GM12878 (cell line): ENCODE data around the gene ALG3. TPM values are rescaled to one million over a fixed set of nuclear protein-coding genes. Genes with fewer than 3 reads are reported as not detected.
A peak's percentile ranks its signal among the peaks of the same experiment; 100 is the strongest.

ENCODE experiments used
- ASH2L ChIP-seq: fragments of 300-600, 200-600 bp; sonication (generic); IDR thresholded peaks from 2 replicates; pipeline ENCODE4 v1.6.1; 2017; ENCODE audit warnings: low read depth, mild to moderate bottlenecking, borderline replicate concordance
- CHD4 ChIP-seq: fragments of 200-600 bp; sonication (generic); IDR thresholded peaks from 2 replicates; pipeline ENCODE4 v1.6.1; 2016; ENCODE audit warnings: mild to moderate bottlenecking
- ESRRA ChIP-seq: IDR thresholded peaks from 2 replicates; pipeline ENCODE4 v1.6.1; 2012; ENCODE audit warnings: mild to moderate bottlenecking, low read length, improper control_type of control experiment
- FOS ChIP-seq: IDR thresholded peaks from 3 replicates; pipeline ENCODE4 v1.6.1; 2011; ENCODE audit warnings: borderline replicate concordance; ENCODE audit not compliant: insufficient read length; ENCODE audit errors: extremely low read depth
- HDAC2 ChIP-seq: fragments of 200-600 bp; sonication (generic); IDR thresholded peaks from 2 replicates; pipeline ENCODE4 v1.6.1; 2017
- HDAC6 ChIP-seq: fragments of 200-600 bp; sonication (generic); IDR thresholded peaks from one replicate; pipeline ENCODE4 v1.8.0; 2017; ENCODE audit warnings: antibody characterized with exemption; ENCODE audit not compliant: unreplicated experiment
- IKZF1 ChIP-seq: fragments of 450-650 bp; conservative IDR thresholded peaks from 2 replicates; pipeline ENCODE4 v1.6.1; 2017; ENCODE audit warnings: antibody characterized with exemption, mild to moderate bottlenecking
- IRF4 ChIP-seq: IDR thresholded peaks from 2 replicates; pipeline ENCODE4 v1.6.1; 2011; ENCODE audit warnings: low read depth, low read length
- JUNB ChIP-seq: IDR thresholded peaks from 2 replicates; pipeline ENCODE4 v1.6.1; 2016; ENCODE audit warnings: antibody characterized with exemption, mild to moderate bottlenecking
- KLF5 ChIP-seq: fragments of 450-650 bp; IDR thresholded peaks from 2 replicates; pipeline ENCODE4 v1.6.1; 2014; ENCODE audit warnings: mild to moderate bottlenecking; ENCODE audit not compliant: partially characterized antibody
- MEF2B ChIP-seq: fragments of 450-650 bp; IDR thresholded peaks from 2 replicates; pipeline ENCODE4 v1.6.1; 2018; ENCODE audit warnings: mild to moderate bottlenecking, moderate library complexity; ENCODE audit not compliant: partially characterized antibody, poor library complexity, severe bottlenecking
- NFIC ChIP-seq: IDR thresholded peaks from 2 replicates; pipeline ENCODE4 v1.6.1; 2012; ENCODE audit warnings: low read depth, mild to moderate bottlenecking, inconsistent platforms, low read length, moderate library complexity
- NFYA ChIP-seq: IDR thresholded peaks from 2 replicates; pipeline ENCODE4 v1.6.1; 2011; ENCODE audit warnings: low read depth, mild to moderate bottlenecking, low read length, improper control_type of control experiment, borderline replicate concordance
- NKRF ChIP-seq: fragments of 450-650 bp; conservative IDR thresholded peaks from 2 replicates; pipeline ENCODE4 v1.6.1; 2017; ENCODE audit warnings: mild to moderate bottlenecking, moderate library complexity
- POLR2A ChIP-seq: IDR thresholded peaks from 2 replicates; pipeline ENCODE4 v1.6.1; 2011; ENCODE audit warnings: low read depth, mild to moderate bottlenecking, low read length
- RAD51 ChIP-seq: fragments of 450-650 bp; IDR thresholded peaks from 2 replicates; pipeline ENCODE4 v1.6.1; 2016; ENCODE audit warnings: moderate library complexity, mild to moderate bottlenecking, inconsistent platforms
- RBBP5 ChIP-seq: fragments of 200-600 bp; sonication (generic); conservative IDR thresholded peaks from 2 replicates; pipeline ENCODE4 v1.6.1; 2016
- RELB ChIP-seq: fragments of 450-650 bp; IDR thresholded peaks from 2 replicates; pipeline ENCODE4 v1.6.1; 2017; ENCODE audit warnings: low read depth, mild to moderate bottlenecking, moderate library complexity
- SPI1 ChIP-seq: IDR thresholded peaks from 2 replicates; pipeline ENCODE4 v1.6.1; 2011; ENCODE audit warnings: low read depth, mild to moderate bottlenecking, low read length, moderate library complexity, borderline replicate concordance; ENCODE audit not compliant: insufficient read depth
- STAT3 ChIP-seq: IDR thresholded peaks from 2 replicates; pipeline ENCODE4 v1.6.1; 2011; ENCODE audit warnings: low read depth, low read length, improper control_type of control experiment
- TCF3 ChIP-seq: IDR thresholded peaks from 2 replicates; pipeline ENCODE4 v1.6.1; 2012; ENCODE audit warnings: low read depth, mild to moderate bottlenecking, low read length, borderline replicate concordance; ENCODE audit not compliant: insufficient read depth
- YY1 ChIP-seq: IDR thresholded peaks from 2 replicates; pipeline ENCODE4 v1.6.1; 2011; ENCODE audit warnings: low read depth, mild to moderate bottlenecking, low read length
- polyA plus RNA-seq, 11 experiments: library from polyadenylated mRNA; depleted of rRNA in 4 of 11; unstranded in 6 of 11; stranded (reverse) in 5 of 11; fragments of >200 nt; fragmentation: Nextera tagmentation in 4 of 11; fragmentation: Illumina TruSeq in 1 of 11; extraction: Ambion mirVana in 4 of 11; extraction: Trizol in 1 of 11; gene quantifications; 1 replicate in 1 of 11; 2 replicates in 10 of 11; pipeline versions ENCODE4 v1.2.1 to v1.2.3, GENCODE V29; 2011 to 2016; ENCODE audit warnings: inconsistent platforms in 2 of 11, missing spikeins in 2 of 11, low read depth in 1 of 11
- total RNA-seq, 4 experiments: library from RNA; depleted of rRNA in 3 of 4; stranded (reverse); fragments of >200 nt in 3 of 4; fragmentation: Illumina TruSeq in 1 of 4; extraction: Trizol in 1 of 4; gene quantifications; 2 replicates each; pipeline versions ENCODE4 v1.2.1 to v1.2.3, GENCODE V29; 2013 to 2021
- TF ChIP-seq, protein P1 (sequence below): fragments of 450-650 bp; IDR thresholded peaks from 2 replicates; pipeline ENCODE4 v1.6.1; 2018; ENCODE audit warnings: mild to moderate bottlenecking, low read depth, moderate library complexity; ENCODE audit not compliant: partially characterized antibody

ALG3 gene
- total and polyA plus RNA-seq, 10 of the 15 experiments (the other 5 are each of a cell fraction or from before 2014, with no cell fraction given): 13.6 to 84.7 (median 39.4) TPM

DNA sequence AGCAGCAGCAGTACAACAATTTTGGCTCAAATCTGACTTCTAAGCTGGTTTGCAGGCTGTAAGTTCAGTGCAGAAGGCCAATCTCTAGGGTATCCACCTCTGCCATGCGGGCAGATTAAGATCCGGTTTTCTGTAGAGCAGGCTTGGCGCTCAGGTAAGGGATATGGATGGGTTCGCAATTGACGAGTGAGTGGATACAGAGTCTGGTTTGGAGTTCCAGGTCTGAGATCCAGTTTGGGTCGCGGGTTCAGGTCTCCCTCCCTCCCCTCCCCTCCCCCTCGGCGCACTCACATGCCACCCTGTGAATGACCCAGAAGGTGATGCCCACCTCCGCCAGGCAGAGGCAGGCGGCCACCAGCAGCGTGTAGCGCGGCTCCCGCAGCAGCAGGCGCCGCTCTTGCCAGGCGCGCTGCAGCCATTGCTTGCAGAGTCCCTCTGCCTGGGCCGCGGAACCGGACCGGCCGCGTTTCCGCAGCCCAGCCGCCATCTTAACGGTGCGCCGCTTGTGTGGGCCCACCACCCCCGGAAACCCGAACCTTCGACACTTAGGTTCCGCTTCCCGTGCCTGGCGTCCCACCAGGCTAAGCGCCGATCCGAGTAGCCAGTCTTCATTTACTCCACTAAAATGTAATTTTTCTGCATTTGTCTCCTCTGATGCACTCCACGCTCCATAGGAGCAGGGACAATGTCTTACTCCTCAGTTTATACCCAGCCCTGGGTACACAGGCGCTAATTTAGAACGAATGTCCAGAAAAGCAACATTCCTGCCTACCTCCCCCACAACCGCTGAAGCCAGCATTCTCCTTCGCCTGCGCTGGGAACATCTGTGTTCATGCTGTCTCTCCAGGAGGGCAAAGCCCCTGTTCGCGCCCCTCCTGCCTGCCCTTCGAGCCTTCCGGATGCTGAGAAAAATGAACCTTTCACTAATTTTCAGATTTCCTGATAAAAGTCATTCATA, at the start of gene ALG3 (continued):
- TF ChIP-seq NFIC: 0 out of 2 replicates have a peak, but pooled peaks have one; percentile 33
- peak; percentile 58 for TF ChIP-seq HDAC6
- no peak for TF ChIP-seq SPI1
- no peak for TF ChIP-seq IRF4
- TF ChIP-seq, protein P1, sequence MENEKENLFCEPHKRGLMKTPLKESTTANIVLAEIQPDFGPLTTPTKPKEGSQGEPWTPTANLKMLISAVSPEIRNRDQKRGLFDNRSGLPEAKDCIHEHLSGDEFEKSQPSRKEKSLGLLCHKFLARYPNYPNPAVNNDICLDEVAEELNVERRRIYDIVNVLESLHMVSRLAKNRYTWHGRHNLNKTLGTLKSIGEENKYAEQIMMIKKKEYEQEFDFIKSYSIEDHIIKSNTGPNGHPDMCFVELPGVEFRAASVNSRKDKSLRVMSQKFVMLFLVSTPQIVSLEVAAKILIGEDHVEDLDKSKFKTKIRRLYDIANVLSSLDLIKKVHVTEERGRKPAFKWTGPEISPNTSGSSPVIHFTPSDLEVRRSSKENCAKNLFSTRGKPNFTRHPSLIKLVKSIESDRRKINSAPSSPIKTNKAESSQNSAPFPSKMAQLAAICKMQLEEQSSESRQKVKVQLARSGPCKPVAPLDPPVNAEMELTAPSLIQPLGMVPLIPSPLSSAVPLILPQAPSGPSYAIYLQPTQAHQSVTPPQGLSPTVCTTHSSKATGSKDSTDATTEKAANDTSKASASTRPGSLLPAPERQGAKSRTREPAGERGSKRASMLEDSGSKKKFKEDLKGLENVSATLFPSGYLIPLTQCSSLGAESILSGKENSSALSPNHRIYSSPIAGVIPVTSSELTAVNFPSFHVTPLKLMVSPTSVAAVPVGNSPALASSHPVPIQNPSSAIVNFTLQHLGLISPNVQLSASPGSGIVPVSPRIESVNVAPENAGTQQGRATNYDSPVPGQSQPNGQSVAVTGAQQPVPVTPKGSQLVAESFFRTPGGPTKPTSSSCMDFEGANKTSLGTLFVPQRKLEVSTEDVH: no peak
- no peak for TF ChIP-seq FOS
- TF ChIP-seq HDAC2: no peak
- peak; percentile 97 for TF ChIP-seq NKRF
- TF ChIP-seq ASH2L: peak; percentile 78; the same call in 1 of the 2 replicates
- peak; percentile 99 for TF ChIP-seq YY1
- no peak for TF ChIP-seq JUNB
- no peak for TF ChIP-seq MEF2B
- TF ChIP-seq RBBP5: 0 out of 2 replicates have a peak, but pooled peaks have one; percentile 84
- no peak for TF ChIP-seq NFYA
- no peak for TF ChIP-seq KLF5
- TF ChIP-seq POLR2A: peak; percentile 99
- peak; percentile 56; the same call in 1 of the 2 replicates for TF ChIP-seq IKZF1
- TF ChIP-seq RAD51: peak; percentile 34; the same call in 1 of the 2 replicates
- TF ChIP-seq TCF3: no peak
- TF ChIP-seq RELB: peak; percentile 90
- TF ChIP-seq ESRRA: peak; percentile 70; the same call in 1 of the 2 replicates
- TF ChIP-seq STAT3: no peak
- TF ChIP-seq CHD4: no peak
